SK-N-SH (cell line): ENCODE measurements around the gene TARS3. TPM values are rescaled to one million over a fixed set of nuclear protein-coding genes. Genes with fewer than 3 reads are reported as not detected.

Experiments
- CTCF ChIA-PET: fragments of 300-600, 350-600 bp; formaldehyde crosslinking; extraction: SDS; loops from one replicate; lab custom pipeline; 2021; lab: Yijun Ruan, JAX
- POLR2A ChIA-PET: fragments of 350-600 bp; sonication (Branson Sonifier 250); formaldehyde crosslinking; extraction: SDS; loops from one replicate; lab custom pipeline; 2020; ENCODE audit warnings: antibody characterized with exemption, inconsistent platforms; lab: Yijun Ruan, JAX
- DNase-seq: peaks from one replicate; pipeline ENCODE4 v3.0.0; 2012
- H2AFZ ChIP-seq: fragments of 200-600 bp; sonication (generic); 2 replicates; pipeline ENCODE4 v1.8.1; 2016; ENCODE audit warnings: antibody characterized with exemption, mild to moderate bottlenecking, low read depth
- H3F3A ChIP-seq: fragments of 200-600 bp; sonication (generic); replicated peaks from 2 replicates; pipeline ENCODE3; 2016; ENCODE audit warnings: antibody characterized with exemption, mild to moderate bottlenecking; ENCODE audit not compliant: insufficient read depth
- H3K27ac ChIP-seq, 2 experiments: fragments of 200-500 bp in 1 of 2; fragments of 200-600 bp in 1 of 2; sonication (Bioruptor generic) in 1 of 2; sonication (generic), shearing (Covaris generic) in 1 of 2; 2 replicates each; pipeline versions ENCODE4 v1.5.1 to v1.6.1; 2014 to 2016; ENCODE audit warnings: low read depth in 2 of 2, inconsistent platforms in 1 of 2, low read length in 1 of 2, mild to moderate bottlenecking in 1 of 2, mixed read lengths in 1 of 2
- H3K27me3 ChIP-seq: fragments of 200-600 bp; sonication (generic), shearing (Covaris generic); 2 replicates; pipeline ENCODE4 v1.6.1; 2016; ENCODE audit warnings: mixed run types; ENCODE audit not compliant: insufficient read depth
- H3K36me3 ChIP-seq, 2 experiments: fragments of 200-500 bp in 1 of 2; fragments of 200-600 bp in 1 of 2; sonication (Bioruptor generic) in 1 of 2; sonication (generic) in 1 of 2; replicated peaks in 1 of 2; 2 replicates each; pipeline versions ENCODE3 to v1.5.1; 2014 to 2016; ENCODE audit warnings: low read length in 1 of 2, mild to moderate bottlenecking in 1 of 2; ENCODE audit not compliant: insufficient read depth in 2 of 2, control insufficient read depth in 1 of 2
- H3K4me1 ChIP-seq, 2 experiments: fragments of 200-500 bp in 1 of 2; fragments of 200-600 bp in 1 of 2; sonication (Bioruptor generic) in 1 of 2; sonication (generic), shearing (Covaris generic) in 1 of 2; 2 replicates each; pipeline versions ENCODE4 v1.5.1 to v1.6.1; 2014 to 2016; ENCODE audit warnings: low read depth in 1 of 2, low read length in 1 of 2, mixed run types in 1 of 2; ENCODE audit not compliant: insufficient read depth in 2 of 2, control insufficient read depth in 1 of 2
- H3K4me2 ChIP-seq: fragments of 200-600 bp; sonication (generic), shearing (Covaris generic); 2 replicates; pipeline ENCODE4 v1.6.1; 2017; ENCODE audit warnings: mixed run types
- H3K4me3 ChIP-seq, 2 experiments: fragments of 200-500 bp in 1 of 2; fragments of 200-600 bp in 1 of 2; sonication (Bioruptor generic) in 1 of 2; sonication (generic), shearing (Covaris generic) in 1 of 2; 2 replicates each; pipeline versions ENCODE4 v1.5.1 to v1.8.1; 2014 to 2016; ENCODE audit warnings: low read depth in 2 of 2, inconsistent platforms in 1 of 2, low read length in 1 of 2, mild to moderate bottlenecking in 1 of 2, mixed read lengths in 1 of 2, moderate library complexity in 1 of 2
- H3K79me2 ChIP-seq: fragments of 200-600 bp; sonication (generic); 2 replicates; pipeline ENCODE4 v1.8.1; 2017; ENCODE audit warnings: mild to moderate bottlenecking; ENCODE audit not compliant: insufficient read depth
- H3K9ac ChIP-seq: fragments of 200-600 bp; sonication (generic); 2 replicates; pipeline ENCODE4 v1.6.1; 2017; ENCODE audit warnings: mixed run types
- H3K9me2 ChIP-seq: fragments of 200-600 bp; sonication (generic); 2 replicates; pipeline ENCODE4 v1.6.1; 2017; ENCODE audit warnings: mixed run types
- H3K9me3 ChIP-seq: fragments of 200-600 bp; sonication (generic); 2 replicates; pipeline ENCODE4 v1.6.1; 2017; ENCODE audit warnings: mixed run types, mild to moderate bottlenecking, moderate library complexity
- H4K20me1 ChIP-seq: fragments of 200-600 bp; sonication (generic); 2 replicates; pipeline ENCODE4 v1.6.1; 2017; ENCODE audit warnings: mild to moderate bottlenecking, mixed run types; ENCODE audit not compliant: insufficient read depth
- CHD2 ChIP-seq: fragments of 150-350 bp; IDR thresholded peaks from 2 replicates; pipeline ENCODE4 v1.6.1; 2018; ENCODE audit warnings: low read length; ENCODE audit not compliant: partially characterized antibody
- EP300 ChIP-seq, 2 experiments: IDR thresholded peaks; 2 replicates each; pipeline versions ENCODE4 v1.4.0 to v1.6.1; 2012; ENCODE audit warnings: borderline replicate concordance in 1 of 2, low read depth in 1 of 2, low read length in 1 of 2
- GABPA ChIP-seq: IDR thresholded peaks from 2 replicates; pipeline ENCODE4 v1.4.0; 2012; ENCODE audit warnings: low read depth, mild to moderate bottlenecking
- TCF12 ChIP-seq: IDR thresholded peaks from 2 replicates; pipeline ENCODE4 v1.4.0; 2012
- YY1 ChIP-seq: IDR thresholded peaks from 2 replicates; pipeline ENCODE4 v1.4.0; 2012; ENCODE audit warnings: low read depth, mild to moderate bottlenecking
- WGBS: methylation state at CpG from one replicate; pipeline ENCODE4 v1.1.6; 2017; ENCODE audit warnings: low lambda C conversion rate; 5-methylcytosine and 5-hydroxymethylcytosine counted together
- polyA plus RNA-seq, 3 experiments: library from polyadenylated mRNA; depleted of rRNA; stranded (reverse); fragments of >200 nt; gene quantifications; 2 replicates each; pipeline ENCODE4 v1.2.3, GENCODE V29; 2012
- TF ChIP-seq, protein P1 (sequence below): IDR thresholded peaks from 2 replicates; pipeline ENCODE4; 2012

Gene TARS3
- polyA plus RNA-seq, 1 of the 3 experiments (the other 2 are of a cell fraction), result 3.5 TPM

- no peak for DNase-seq
- no peaks in the 10 kb centered on the region for H3K9me3 ChIP-seq
- no peaks in the 10 kb centered on the region for H3F3A ChIP-seq
- no peak overlapping the region for H3K4me3 ChIP-seq
- peaks cover 0 to 11% of the 10 kb centered on the region in 2 experiments; a peak in 2 of 4 replicates for H3K4me1 ChIP-seq
- H4K20me1 ChIP-seq, result no peaks in the 10 kb centered on the region
- no peak overlapping the region for H2AFZ ChIP-seq
- no peak overlapping the region for H3K9ac ChIP-seq
- peaks cover 17 to 30% of the 10 kb centered on the region in 2 experiments for H3K36me3 ChIP-seq
- ChIA-PET POLR2A (no interaction called here), CTCF (no interaction called here)
- no peak overlapping the region; a peak in 1 of 4 replicates for H3K27ac ChIP-seq
- 86% methylated on average over 6 of the region's 6 CpGs for WGBS
- H3K27me3 ChIP-seq, result no peaks in the 10 kb centered on the region
- no peaks in the 10 kb centered on the region for H3K79me2 ChIP-seq
- H3K9me2 ChIP-seq, result no peaks in the 10 kb centered on the region
- TF ChIP-seq CHD2, result no peak
- TF ChIP-seq, protein P1, sequence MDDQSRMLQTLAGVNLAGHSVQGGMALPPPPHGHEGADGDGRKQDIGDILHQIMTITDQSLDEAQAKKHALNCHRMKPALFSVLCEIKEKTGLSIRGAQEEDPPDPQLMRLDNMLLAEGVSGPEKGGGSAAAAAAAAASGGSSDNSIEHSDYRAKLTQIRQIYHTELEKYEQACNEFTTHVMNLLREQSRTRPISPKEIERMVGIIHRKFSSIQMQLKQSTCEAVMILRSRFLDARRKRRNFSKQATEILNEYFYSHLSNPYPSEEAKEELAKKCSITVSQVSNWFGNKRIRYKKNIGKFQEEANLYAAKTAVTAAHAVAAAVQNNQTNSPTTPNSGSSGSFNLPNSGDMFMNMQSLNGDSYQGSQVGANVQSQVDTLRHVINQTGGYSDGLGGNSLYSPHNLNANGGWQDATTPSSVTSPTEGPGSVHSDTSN, result peak; percentile 69
- no peak overlapping the region for H3K4me2 ChIP-seq
Measured at GRCh38 chr15:101689901-101690300, 34.4 kb downstream of the TARS3 start.

DNA sequence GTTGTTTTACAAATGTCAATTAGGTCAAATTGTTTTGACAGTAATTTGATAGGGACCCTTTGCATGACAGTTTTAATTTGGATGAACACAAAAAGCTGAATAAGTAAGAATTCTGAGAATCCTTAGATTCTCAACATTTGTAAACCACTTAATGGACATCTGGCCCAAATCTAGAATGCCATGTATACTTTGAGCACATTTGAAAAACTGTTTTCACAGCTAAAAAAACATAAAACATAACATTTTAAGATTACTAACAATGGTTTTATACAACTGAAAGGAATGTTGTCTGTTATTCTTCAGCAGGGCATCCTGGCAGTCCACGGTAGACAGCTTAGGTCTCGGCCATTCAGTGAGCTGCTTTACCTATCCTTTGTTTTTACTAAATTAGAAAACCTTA is 37.6 kb downstream of the TARS3 start:
- Histone ChIP-seq H3K4me3 (no peak overlapping the region), H3K9me3 (no peaks in the 10 kb centered on the region), H3K4me1 (peaks cover 0 to 11% of the 10 kb centered on the region in 2 experiments; a peak in 2 of 4 replicates), H3F3A (peaks cover 7% of the 10 kb centered on the region), H2AFZ (no peak overlapping the region), H3K36me3 (peaks cover 23 to 35% of the 10 kb centered on the region in 2 experiments), H3K9me2 (no peaks in the 10 kb centered on the region), H4K20me1 (no peaks in the 10 kb centered on the region), H3K27me3 (no peaks in the 10 kb centered on the region), H3K4me2 (no peak overlapping the region), H3K9ac (no peak overlapping the region), H3K27ac (peak overlapping the region in 1 of 2 experiments; percentile 58; a peak in 1 of 4 replicates), H3K79me2 (no peaks in the 10 kb centered on the region)
- no peak for DNase-seq
- POLR2A ChIA-PET, result no interaction called here
- CTCF ChIA-PET, result interaction anchor here (1.5 to 2.6 kb wide), 3 partner anchors 8 to 18 kb away, joined by 3 to 11 read pairs (median 5); no protein-coding TSS in a partner anchor
- 45% methylated on average over 2 of the region's 2 CpGs for WGBS
- TF ChIP-seq EP300 (IDR thresholded peaks at IDR 0.05; ENCODE audit: borderline replicate concordance in 1 of 2, low read depth in 1 of 2, low read length in 1 of 2) (peak; percentile 32 to 56; a peak in 2 of 4 replicates), TCF12 (peak; percentile 90), GABPA (no peak)
- TF ChIP-seq, protein P1, result peak; percentile 71

DNA sequence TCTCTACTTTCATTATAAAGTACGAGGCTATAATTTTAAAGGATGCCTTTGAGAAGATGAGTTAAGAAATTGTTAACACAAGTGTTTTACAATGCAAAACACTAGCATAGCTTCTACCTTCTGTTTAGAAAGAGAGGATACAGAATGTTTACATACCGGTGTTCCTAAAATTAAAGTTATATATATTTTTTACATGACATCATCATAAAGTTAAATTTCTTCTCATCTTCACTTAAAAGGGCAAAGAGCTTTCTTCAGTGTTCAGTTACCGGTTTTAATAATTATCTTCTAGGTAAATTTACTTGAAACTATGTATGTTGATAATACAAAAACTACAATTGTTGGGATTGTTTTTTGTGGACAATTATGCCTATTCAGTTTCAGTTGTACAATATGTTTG is 39.4 kb downstream of the TARS3 start:
- H3K4me2 ChIP-seq, result no peak overlapping the region
- H3K27ac ChIP-seq, result peak overlapping the region; percentile 31 to 65; a peak in 3 of 4 replicates
- H3K9me2 ChIP-seq, result no peaks in the 10 kb centered on the region

More for the DNA sequence above, 39.4 kb downstream of the TARS3 start:
- whole genome bisulfite sequencing, result 98% methylated on average over 3 of the region's 3 CpGs
- no peaks in the 10 kb centered on the region for H3K79me2 ChIP-seq
- no peaks in the 10 kb centered on the region for H3K9me3 ChIP-seq
- no peaks in the 10 kb centered on the region for H3K27me3 ChIP-seq
- POLR2A ChIA-PET, result no interaction called here
- peaks cover 7% of the 10 kb centered on the region for H3F3A ChIP-seq
- TF ChIP-seq, protein P1, result no peak
- TF ChIP-seq YY1, result no peak
- CTCF ChIA-PET, result no interaction called here
- no peak overlapping the region for H3K9ac ChIP-seq
- H3K36me3 ChIP-seq, result peaks cover 31 to 47% of the 10 kb centered on the region in 2 experiments
- H2AFZ ChIP-seq, result no peak overlapping the region
- no peak overlapping the region for H3K4me3 ChIP-seq
- no peaks in the 10 kb centered on the region for H4K20me1 ChIP-seq
- no peak for DNase-seq
- H3K4me1 ChIP-seq, result peaks cover 0 to 11% of the 10 kb centered on the region in 2 experiments; a peak in 2 of 4 replicates
